Activated naive CD4-positive, alpha-beta T cell (primary cell): ENCODE measurements around the gene ASCC3.

Experiments used
- DNase-seq, 4 experiments: peaks; one replicate each; lab custom pipeline; 2025; lab: John Stamatoyannopoulos, UW

ASCC3 gene

DNA sequence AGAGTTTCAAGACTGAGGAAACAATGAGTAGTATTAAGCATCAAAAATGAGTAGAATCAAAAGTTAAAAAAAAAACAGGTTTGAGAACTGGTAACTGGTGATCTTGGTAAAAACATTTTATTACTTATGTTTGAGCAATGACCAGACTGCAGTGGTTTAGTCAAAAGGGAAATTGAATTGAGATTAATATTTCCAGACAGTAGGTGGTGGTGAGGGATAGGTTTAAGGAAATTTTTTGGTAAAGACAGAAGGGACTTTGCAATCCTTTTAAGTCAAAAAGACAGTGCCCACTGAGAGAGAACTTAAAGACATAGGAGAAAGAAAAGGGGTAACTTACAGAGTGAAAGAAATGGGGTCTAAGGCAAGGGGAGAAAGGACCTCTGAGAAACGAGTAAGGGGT lies 156.9 kb downstream of the ASCC3 start:
- DNase-seq: no peak

- DNase-seq: no peak
Measured at GRCh38 chr6:100721256-100721655, 159.9 kb downstream of the ASCC3 start.

GRCh38 chr6:100719883-100720682 lies 161.0 kb downstream of the ASCC3 start:
- DNase-seq: no peak

DNA sequence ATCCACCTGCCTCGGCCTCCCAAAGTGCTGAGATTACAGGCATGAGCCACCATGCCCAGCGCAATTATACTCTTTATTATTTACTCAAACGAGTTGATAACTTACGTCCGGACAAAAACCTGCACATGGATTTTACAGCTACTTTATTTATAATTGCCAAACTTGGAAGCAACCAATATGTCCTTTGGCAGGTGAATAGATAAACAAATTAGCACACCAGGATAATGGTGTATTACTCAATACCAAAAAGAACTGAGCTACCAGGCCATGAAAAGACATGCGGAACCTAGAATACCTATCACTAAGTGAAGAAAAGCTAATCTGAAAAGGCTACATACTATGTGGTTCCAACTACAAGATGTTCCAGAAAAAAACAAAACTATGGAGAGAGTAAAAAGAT lies 168.1 kb downstream of the ASCC3 start:
- DNase-seq: no peak

DNA sequence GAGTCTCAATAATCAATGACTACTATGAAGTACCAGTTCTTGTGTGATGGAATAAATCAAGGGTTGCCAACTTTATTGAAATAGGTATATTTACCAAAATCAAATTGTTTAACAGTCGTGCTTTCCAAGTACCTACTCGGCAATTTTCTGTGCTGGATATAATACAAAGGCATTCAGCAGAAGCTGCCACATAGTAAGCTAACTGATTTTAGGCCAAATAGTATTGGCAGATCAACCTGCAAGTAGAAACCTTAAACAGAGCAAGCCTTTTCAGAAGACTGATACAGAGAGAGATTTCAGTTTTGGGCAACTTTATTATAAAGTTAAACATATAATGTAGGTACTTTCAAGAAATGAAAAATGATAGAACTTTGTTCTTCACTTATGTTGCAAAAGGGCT lies 174.6 kb downstream of the ASCC3 start:
- no peak for DNase-seq

- DNase-seq: no peak
Measured at GRCh38 chr6:100704961-100705360, 176.2 kb downstream of the ASCC3 start.

- DNase-seq: no peak
Measured at GRCh38 chr6:100701728-100702127, 179.4 kb downstream of the ASCC3 start.

GRCh38 chr6:100700009-100700408 lies 181.1 kb downstream of the ASCC3 start:
- no peak for DNase-seq

DNA sequence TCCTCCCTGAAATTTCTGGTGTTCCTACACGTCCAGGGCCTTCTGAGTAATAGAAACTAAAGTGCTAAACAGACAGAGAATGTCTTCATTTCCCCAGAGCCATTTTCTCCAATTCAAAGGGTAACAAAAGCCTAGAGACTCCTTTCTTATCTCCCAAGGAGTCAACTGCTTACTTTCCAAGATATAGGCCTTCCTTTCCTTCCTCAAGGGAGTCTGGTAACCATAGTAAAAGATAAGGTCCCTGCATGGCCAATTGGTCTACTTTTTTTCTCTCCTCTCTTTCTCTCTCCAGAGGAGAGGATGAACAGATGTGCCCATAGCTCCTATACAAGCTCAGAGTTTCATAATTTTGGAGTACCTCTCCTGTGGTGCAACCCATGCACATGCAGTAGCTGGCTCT lies 185.7 kb downstream of the ASCC3 start:
- DNase-seq: no peak

DNA sequence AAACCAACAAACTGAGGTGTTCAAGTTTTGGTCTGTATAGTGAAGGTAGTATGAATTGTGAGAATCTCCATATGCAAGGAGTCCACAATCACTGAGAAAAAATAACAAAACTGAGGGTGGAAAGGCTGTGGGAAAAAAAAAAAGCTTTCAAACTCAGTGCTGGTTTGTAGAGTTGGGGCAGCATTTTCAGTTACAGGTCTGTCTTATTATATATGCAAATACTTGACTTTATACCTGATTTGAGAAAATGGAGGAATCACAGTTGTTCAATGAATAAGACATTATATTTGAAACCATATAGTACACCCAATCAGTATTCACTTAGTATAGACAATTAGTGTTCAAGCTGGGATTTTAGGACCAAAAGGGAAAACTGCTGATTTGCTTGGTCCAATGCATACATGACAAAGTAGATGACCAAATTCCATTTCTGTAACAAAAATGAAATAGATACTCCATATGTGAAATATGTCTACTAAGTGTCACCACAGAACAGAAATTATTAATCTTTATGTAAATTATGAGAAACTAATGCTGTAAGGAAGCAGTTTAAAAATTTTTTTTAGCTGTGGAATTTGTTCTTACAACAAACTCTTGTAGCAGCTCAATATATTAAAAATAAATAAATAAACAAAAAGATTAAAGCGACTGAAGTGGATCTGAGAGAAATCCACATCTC lies 187.7 kb downstream of the ASCC3 start:
- no peak for DNase-seq

DNA sequence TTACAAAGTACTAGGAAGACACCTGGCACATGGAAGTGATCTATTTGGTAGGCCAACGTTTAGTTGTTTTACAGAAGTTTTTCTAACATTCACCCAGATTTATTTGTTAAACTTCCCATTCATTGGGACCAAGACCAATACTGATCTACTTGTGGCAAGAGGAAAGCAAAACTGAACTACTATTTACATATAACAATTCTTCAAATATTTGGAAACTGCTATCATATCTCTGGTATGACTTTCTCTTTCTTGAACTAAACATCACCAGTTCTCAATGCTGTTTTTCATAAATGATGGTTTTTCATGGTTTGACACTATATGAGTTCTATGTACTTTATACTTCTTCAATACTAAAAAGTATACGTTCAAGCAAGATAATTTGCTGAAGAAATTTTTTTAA lies 189.2 kb downstream of the ASCC3 start:
- no peak for DNase-seq

DNA sequence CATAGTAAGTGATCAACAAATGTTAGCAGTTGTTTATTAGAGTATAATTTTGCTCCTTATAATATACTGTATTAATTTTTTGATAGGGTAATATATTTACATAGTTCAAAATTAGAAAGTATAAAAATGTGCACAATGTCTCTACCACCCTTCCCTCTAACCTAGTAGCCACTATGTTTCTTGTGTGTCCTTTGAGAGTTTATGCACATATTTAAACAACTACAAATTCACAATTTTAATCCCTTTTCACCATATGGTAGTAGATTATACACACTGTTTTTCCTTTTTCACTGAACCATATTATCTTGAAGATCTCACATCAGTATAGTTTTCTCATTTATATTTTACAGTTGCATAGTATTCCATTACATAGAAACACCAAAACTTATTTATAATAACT lies 194.9 kb downstream of the ASCC3 start:
- no peak for DNase-seq

DNA sequence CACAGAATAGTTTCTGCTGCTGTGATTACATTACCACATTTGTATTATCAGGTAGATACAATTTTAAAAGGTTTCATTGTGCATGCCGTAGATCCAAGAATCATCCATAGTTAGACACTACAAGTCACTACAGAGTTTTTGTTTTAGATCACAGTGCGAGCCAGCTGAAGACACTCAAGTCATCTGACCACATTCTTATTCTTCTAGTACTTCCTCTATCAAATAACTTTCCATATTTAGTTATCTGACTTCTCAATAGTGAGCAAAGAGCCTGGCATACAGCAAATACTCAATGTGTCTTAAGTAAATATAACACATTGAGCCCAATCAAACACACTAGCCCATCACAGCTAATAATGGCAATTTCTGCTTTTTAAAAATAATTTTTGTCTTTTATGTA lies 195.4 kb downstream of the ASCC3 start:
- no peak for DNase-seq

GRCh38 chr6:100680163-100680562 lies 201.0 kb downstream of the ASCC3 start:
- DNase-seq: no peak

- no peak for DNase-seq
Measured at GRCh38 chr6:100678027-100678426, 203.1 kb downstream of the ASCC3 start.

DNA sequence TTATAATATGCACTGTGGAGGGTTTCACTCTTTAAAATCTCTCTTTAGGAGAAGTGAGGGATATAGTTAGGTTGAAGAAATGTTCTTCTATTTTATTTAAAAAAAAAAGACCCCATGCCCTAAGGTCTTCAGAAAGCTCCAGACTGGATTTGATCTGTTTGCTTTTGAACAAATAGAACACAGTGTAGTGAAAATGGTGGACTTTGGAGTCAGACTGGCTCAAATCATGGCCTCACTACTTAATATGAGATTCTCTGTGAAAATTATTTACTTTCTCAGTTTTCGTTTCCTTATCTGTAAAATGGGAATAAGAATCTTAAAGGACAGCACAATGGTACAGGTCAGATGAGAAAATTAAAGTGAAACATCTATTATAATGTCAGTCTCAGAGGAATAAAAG lies 203.9 kb downstream of the ASCC3 start:
- no peak for DNase-seq

GRCh38 chr6:100673641-100674040 lies 207.5 kb downstream of the ASCC3 start:
- no peak for DNase-seq

- no peak for DNase-seq
Measured at GRCh38 chr6:100671740-100672139, 209.4 kb downstream of the ASCC3 start.

DNA sequence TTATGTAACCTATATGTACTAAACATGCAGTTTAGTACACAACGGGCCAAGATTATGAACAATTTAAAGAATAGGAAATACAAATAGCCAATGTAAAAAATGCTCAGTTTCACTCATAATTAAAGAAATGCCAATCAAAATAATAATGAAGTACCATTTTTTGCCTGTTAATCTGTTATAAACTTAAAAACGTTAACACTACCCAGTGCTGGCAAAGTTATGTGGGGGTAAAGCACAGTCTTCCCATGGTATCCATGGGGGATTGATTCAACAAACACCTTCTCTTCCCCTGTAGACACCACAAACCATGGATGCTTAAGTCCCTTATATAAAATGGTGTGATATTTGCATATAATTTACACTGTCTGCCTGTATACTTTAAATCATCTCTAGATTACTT lies 211.1 kb downstream of the ASCC3 start:
- no peak for DNase-seq

- DNase-seq: no peak
Measured at GRCh38 chr6:100665041-100665380, 216.1 kb downstream of the ASCC3 start.

DNA sequence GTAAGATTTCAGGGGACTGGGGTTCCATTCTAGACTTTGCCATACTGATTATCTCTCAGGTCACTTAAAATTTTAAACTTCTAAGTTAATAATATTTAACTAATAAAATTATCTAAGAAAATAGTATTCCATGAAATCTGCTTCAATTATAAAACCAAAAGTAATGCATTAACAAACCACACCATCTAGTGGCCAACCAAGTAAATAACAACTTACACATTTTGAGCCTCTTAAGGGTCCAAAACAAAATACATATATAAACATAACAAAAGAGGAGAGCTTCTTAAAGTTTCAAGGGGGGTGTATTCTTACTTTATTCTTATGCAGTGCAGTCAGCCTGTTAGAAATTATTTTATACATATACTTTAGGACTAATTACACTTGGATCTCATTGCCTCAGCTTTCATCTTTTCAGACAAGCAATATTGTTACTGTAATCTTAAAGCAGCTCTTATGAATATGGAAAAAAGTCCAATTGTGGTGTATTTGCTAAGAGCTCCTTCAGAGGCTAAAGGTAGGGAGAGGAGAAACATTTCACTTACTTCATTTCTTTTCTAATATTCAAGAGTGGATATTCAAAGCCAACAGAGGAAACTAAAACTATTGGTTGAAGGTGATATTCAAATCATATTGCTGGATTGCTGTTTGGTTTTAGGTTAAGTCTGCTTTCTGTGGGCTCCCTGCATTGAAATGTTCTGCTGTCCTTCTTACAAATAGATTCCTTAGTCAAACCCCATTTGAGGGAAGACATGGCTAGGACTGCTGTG lies 216.7 kb downstream of the ASCC3 start:
- no peak for DNase-seq

DNA sequence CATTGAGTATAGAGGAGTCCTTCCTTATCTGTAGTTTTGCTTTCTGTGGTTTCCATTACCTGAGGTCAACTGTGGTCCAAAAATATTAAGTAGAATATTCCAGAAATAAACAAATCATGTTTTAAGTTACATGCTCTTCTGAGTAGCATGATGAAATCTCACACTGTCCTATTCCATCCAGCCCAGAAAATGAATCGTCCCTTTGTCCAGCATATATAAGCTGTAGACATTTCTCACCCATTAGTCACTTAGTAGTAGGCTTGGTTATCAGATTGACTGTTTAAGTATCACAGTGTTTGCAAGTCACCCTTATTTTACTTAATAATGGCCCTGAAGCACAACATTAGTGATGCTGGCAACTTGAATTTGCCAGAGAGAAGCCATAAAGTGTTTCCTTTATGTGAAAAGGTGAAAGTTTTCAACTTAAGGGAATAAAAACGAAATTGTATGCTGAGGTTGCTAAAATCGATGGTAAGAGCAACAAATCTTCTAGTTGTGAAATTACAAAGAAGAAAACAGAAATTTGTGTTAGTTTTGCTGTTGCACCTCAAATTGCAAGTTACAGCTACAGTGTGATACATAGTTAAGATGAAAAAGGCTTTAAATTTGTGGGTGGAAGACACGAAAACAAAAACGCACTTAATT lies 217.8 kb downstream of the ASCC3 start:
- no peak for DNase-seq

GRCh38 chr6:100662264-100662663 lies 218.9 kb downstream of the ASCC3 start:
- DNase-seq: no peak
